ENCODE measurements around the gene OR4A15. TPM values are rescaled to one million over a fixed set of nuclear protein-coding genes. Genes with fewer than 3 reads are reported as not detected.

Gene OR4A15
- total RNA-seq, 4 donors from 2014 or later, result not detected

- H3K9me3 ChIP-seq, result no peaks in the 10 kb centered on the region
- H3K4me3 ChIP-seq, result no peak overlapping the region
- no peaks in the 10 kb centered on the region for H3K4me1 ChIP-seq
- DNase-seq, result no peak
- intact Hi-C loops (cut with DNase I; ENCODE audit: low total_unique reads), result no loop called here
- no peak overlapping the region for H3K27ac ChIP-seq
- H3K27me3 ChIP-seq, result no peaks in the 10 kb centered on the region
- TF ChIP-seq POLR2A (IDR thresholded peaks at IDR 0.05), result no peak
- H3K36me3 ChIP-seq, result no peaks in the 10 kb centered on the region
Observed at GRCh38 chr11:55357560-55358184, 10.1 kb upstream of the OR4A15 start.

GRCh38 chr11:55401011-55401410 lies 33.2 kb downstream of the OR4A15 start:
- H3K9me3 ChIP-seq, result no peaks in the 10 kb centered on the region
- DNase-seq, result no peak
- H3K27ac ChIP-seq, result no peak overlapping the region
- intact Hi-C loops (cut with DNase I; ENCODE audit: low total_unique reads), result no loop called here
- H3K36me3 ChIP-seq, result no peaks in the 10 kb centered on the region
- no peaks in the 10 kb centered on the region for H3K27me3 ChIP-seq
- no peak for TF ChIP-seq CTCF (IDR thresholded peaks at IDR 0.05)
- TF ChIP-seq POLR2A (IDR thresholded peaks at IDR 0.05), result no peak
- no peak overlapping the region for H3K4me3 ChIP-seq
- no peaks in the 10 kb centered on the region for H3K4me1 ChIP-seq

Small RNA genes lying within 50 kb of the gene (small RNA-seq; reads per million reads assigned to genes)
- gene OR4X7P, result not detected

Other genes with a start within 250 kb of the OR4A15 start
- gene TRIM48, start 105.8 kb upstream of the OR4A15 start, total RNA-seq, result not detected
- not detected for gene OR4A16, start 24.8 kb upstream of the OR4A15 start, total RNA-seq
- gene OR4C15, start 186.5 kb downstream of the OR4A15 start, total RNA-seq, result not detected
- gene OR4C16, start 204.2 kb downstream of the OR4A15 start, total RNA-seq, result not detected
- gene OR4C11, start 239.7 kb downstream of the OR4A15 start, total RNA-seq, result not detected

Data from uterus (tissue), 4 donors.